HepG2 (cell line): ENCODE results near the gene CARS2. TPM values are rescaled to one million over a fixed set of nuclear protein-coding genes. Genes with fewer than 3 reads are reported as not detected.
A peak's percentile ranks its signal among the peaks of the same experiment; 100 is the strongest.

Source experiments
- ARHGAP35 ChIP-seq: sonication (generic); formaldehyde crosslinking; IDR thresholded peaks from 2 replicates; pipeline ENCODE4 v1.9.0; 2022; ENCODE audit warnings: mild to moderate bottlenecking, inconsistent platforms, moderate library complexity, missing genetic modification reagents, borderline replicate concordance
- DDIT3 ChIP-seq: sonication (generic); formaldehyde crosslinking; IDR thresholded peaks from 2 replicates; pipeline ENCODE4 v1.4.0; 2020; ENCODE audit warnings: mild to moderate bottlenecking, missing genetic modification reagents
- DNMT1 ChIP-seq: sonication (generic); formaldehyde crosslinking; IDR thresholded peaks from 2 replicates; pipeline ENCODE4 v1.5.1; 2020; ENCODE audit warnings: mild to moderate bottlenecking, missing genetic modification reagents
- DRAP1 ChIP-seq: IDR thresholded peaks from 2 replicates; pipeline ENCODE4 v1.6.1; 2016; ENCODE audit warnings: missing genetic modification reagents, missing compliant biosample characterization
- ELF1 ChIP-seq: sonication (generic); formaldehyde crosslinking; IDR thresholded peaks from 2 replicates; pipeline ENCODE4 v1.4.0; 2020; ENCODE audit warnings: missing genetic modification reagents
- ESRRA ChIP-seq: sonication (generic); formaldehyde crosslinking; IDR thresholded peaks from 2 replicates; pipeline ENCODE4 v1.5.1; 2020; ENCODE audit warnings: mild to moderate bottlenecking, low read depth, missing genetic modification reagents
- HDAC2 ChIP-seq: sonication (generic); formaldehyde crosslinking; IDR thresholded peaks from 2 replicates; pipeline ENCODE4 v1.4.0; 2020; ENCODE audit warnings: missing genetic modification reagents
- HMG20B ChIP-seq: conservative IDR thresholded peaks from 2 replicates; pipeline ENCODE4 v1.6.1; 2016; ENCODE audit warnings: missing genetic modification reagents, missing compliant biosample characterization
- JUN ChIP-seq: sonication (generic); formaldehyde crosslinking; IDR thresholded peaks from 2 replicates; pipeline ENCODE4 v1.4.0; 2020; ENCODE audit warnings: mild to moderate bottlenecking, missing genetic modification reagents
- JUND ChIP-seq: sonication (generic); formaldehyde crosslinking; IDR thresholded peaks from 2 replicates; pipeline ENCODE4 v1.8.0; 2022; ENCODE audit warnings: mild to moderate bottlenecking, missing genetic modification reagents
- NFIB ChIP-seq: sonication (generic); formaldehyde crosslinking; IDR thresholded peaks from 2 replicates; pipeline ENCODE4 v1.9.0; 2021; ENCODE audit warnings: missing genetic modification reagents, mild to moderate bottlenecking, borderline replicate concordance
- PAWR ChIP-seq: sonication (generic); formaldehyde crosslinking; IDR thresholded peaks from 2 replicates; pipeline ENCODE4 v1.4.0; 2020; ENCODE audit warnings: missing genetic modification reagents, mild to moderate bottlenecking, borderline replicate concordance
- POLR2AphosphoS2 ChIP-seq: IDR thresholded peaks from 2 replicates; pipeline ENCODE4 v1.6.1; 2011; ENCODE audit warnings: low read depth, low read length, improper control_type of control experiment
- REST ChIP-seq, 2 experiments: IDR thresholded peaks; 2 replicates each; pipeline ENCODE4 v1.6.1; 2011 to 2012; ENCODE audit warnings: low read length in 2 of 2, borderline replicate concordance in 1 of 2, low read depth in 1 of 2, mild to moderate bottlenecking in 1 of 2, moderate library complexity in 1 of 2
- THYN1 ChIP-seq: sonication (generic); formaldehyde crosslinking; IDR thresholded peaks from 2 replicates; pipeline ENCODE4 v1.8.1; 2023; ENCODE audit warnings: low read depth, mild to moderate bottlenecking, moderate library complexity, missing genetic modification reagents, borderline replicate concordance
- ZMYM2 ChIP-seq: sonication (generic); formaldehyde crosslinking; IDR thresholded peaks from 2 replicates; pipeline ENCODE4 v1.8.0; 2022; ENCODE audit warnings: mild to moderate bottlenecking, missing genetic modification reagents
- ZNF256 ChIP-seq: sonication (generic); formaldehyde crosslinking; conservative IDR thresholded peaks from 2 replicates; pipeline ENCODE4 v1.4.0; 2020; ENCODE audit warnings: missing genetic modification reagents
- ZNF574 ChIP-seq: sonication (generic); formaldehyde crosslinking; IDR thresholded peaks from 2 replicates; pipeline ENCODE4 v1.4.0; 2020; ENCODE audit warnings: missing genetic modification reagents
- ZNF674 ChIP-seq: sonication (generic); formaldehyde crosslinking; IDR thresholded peaks from 2 replicates; pipeline ENCODE4 v1.5.0; 2020; ENCODE audit warnings: low read depth, mild to moderate bottlenecking, missing genetic modification reagents
- ZSCAN25 ChIP-seq: sonication (generic); formaldehyde crosslinking; IDR thresholded peaks from 2 replicates; pipeline ENCODE4 v1.8.0; 2022; ENCODE audit warnings: mild to moderate bottlenecking, missing genetic modification reagents
- polyA plus RNA-seq, 8 experiments: library from polyadenylated mRNA; depleted of rRNA in 3 of 8; stranded (reverse) in 7 of 8; unstranded in 1 of 8; fragments of >200 nt; fragmentation: Illumina TruSeq in 4 of 8; extraction: Trizol in 4 of 8; gene quantifications; 2 replicates each; pipeline versions ENCODE4 v1.2.1 to v1.2.3, GENCODE V29; 2011 to 2016; ENCODE audit warnings: low read depth in 4 of 8, missing spikeins in 1 of 8, mixed read lengths in 1 of 8; ENCODE audit not compliant: insufficient read depth in 1 of 8
- total RNA-seq, 5 experiments: library from RNA; depleted of rRNA; stranded (reverse); fragments of >200 nt; fragmentation: Illumina TruSeq; extraction: Trizol; gene quantifications; 2 replicates each; pipeline ENCODE4 v1.2.3, GENCODE V29; 2016; ENCODE audit warnings: low read depth in 1 of 5

The CARS2 gene
- total and polyA plus RNA-seq, 2 of the 13 experiments (the other 11 are each of a cell fraction or from before 2014, with no cell fraction given): 41.1 to 59.3 TPM

GRCh38 chr13:110706570-110707372 lies 855 bp upstream of the CARS2 start (continued):
- TF ChIP-seq REST (IDR thresholded peaks at IDR 0.05; ENCODE audit: borderline replicate concordance in 1 of 2, low read depth in 1 of 2, low read length in 2 of 2) (no peak), ESRRA (CRISPR knock-in tag) (no peak), HDAC2 (CRISPR knock-in tag) (no peak; the same call in 1 of the 2 replicates), DRAP1 (no peak), NFIB (CRISPR knock-in tag) (no peak), THYN1 (CRISPR knock-in tag) (no peak), POLR2AphosphoS2 (no peak), PAWR (CRISPR knock-in tag) (no peak), DNMT1 (CRISPR knock-in tag) (0 out of 2 replicates have a peak, but pooled peaks have one; percentile 27), ZNF574 (CRISPR knock-in tag) (no peak), ELF1 (CRISPR knock-in tag) (no peak), DDIT3 (CRISPR knock-in tag) (no peak), ZSCAN25 (CRISPR knock-in tag) (no peak), HMG20B (CRISPR knock-in tag) (no peak), JUND (CRISPR knock-in tag) (0 out of 2 replicates have a peak, but pooled peaks have one; percentile 6), JUN (CRISPR knock-in tag) (no peak), ARHGAP35 (CRISPR knock-in tag) (no peak), ZNF256 (CRISPR knock-in tag) (no peak), ZNF674 (0 out of 2 replicates have a peak, but pooled peaks have one; percentile 15), ZMYM2 (CRISPR knock-in tag) (no peak)
